A172 (cell line): ENCODE data around the gene CTNNA3. TPM values are rescaled to one million over a fixed set of nuclear protein-coding genes. Genes with fewer than 3 reads are reported as not detected.
A peak's percentile ranks its signal among the peaks of the same experiment; 100 is the strongest.
"Not testable (repeated sequence)": the region's sequence is repeated elsewhere in the genome, so short reads cannot be mapped to it uniquely, and the experiment has no call there.

ENCODE experiments used
- DNase-seq: peaks from one replicate; pipeline ENCODE4 v3.0.0-alpha.2; 2015; ENCODE audit warnings: low spot score
- total RNA-seq: library from RNA; depleted of rRNA; stranded (reverse); fragments of >200 nt; shearing (Covaris generic); gene quantifications from 2 replicates; pipeline ENCODE4 v1.2.3, GENCODE V29; 2014

The CTNNA3 gene
- total RNA-seq, 1 experiment from 2014 or later, result not detected

DNA sequence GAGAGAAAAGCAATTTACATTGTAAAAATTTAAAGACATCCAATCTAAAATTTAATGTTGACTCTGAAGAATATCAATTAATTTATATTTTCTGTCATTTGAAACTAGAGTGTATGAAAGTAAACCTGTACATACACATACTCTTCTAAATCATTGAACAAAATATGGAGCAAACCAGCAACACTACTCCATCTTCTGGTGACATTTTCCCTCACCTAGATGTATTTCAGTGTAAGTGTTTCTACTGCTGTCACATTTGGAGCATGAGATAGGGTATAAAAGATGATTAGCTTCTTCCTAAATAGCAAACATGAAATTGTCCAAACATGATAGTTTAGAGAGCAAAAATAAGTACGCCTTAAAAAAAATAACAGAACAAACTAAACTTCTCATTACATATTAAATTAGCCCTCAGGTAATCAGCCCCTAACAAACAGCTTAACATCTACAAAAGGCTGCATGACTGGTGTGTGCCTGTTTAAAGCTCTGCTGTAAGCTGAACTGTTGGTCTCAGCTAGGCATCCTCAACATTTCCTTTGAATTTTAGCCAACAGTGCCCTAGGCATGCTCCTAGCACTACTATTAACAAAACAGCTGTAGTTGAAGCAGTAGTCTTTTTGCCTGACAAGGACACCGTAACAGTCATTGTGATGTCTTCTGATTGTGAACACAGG, 189.8 kb downstream of the CTNNA3 start:
- peak; percentile 6 for DNase-seq

DNA sequence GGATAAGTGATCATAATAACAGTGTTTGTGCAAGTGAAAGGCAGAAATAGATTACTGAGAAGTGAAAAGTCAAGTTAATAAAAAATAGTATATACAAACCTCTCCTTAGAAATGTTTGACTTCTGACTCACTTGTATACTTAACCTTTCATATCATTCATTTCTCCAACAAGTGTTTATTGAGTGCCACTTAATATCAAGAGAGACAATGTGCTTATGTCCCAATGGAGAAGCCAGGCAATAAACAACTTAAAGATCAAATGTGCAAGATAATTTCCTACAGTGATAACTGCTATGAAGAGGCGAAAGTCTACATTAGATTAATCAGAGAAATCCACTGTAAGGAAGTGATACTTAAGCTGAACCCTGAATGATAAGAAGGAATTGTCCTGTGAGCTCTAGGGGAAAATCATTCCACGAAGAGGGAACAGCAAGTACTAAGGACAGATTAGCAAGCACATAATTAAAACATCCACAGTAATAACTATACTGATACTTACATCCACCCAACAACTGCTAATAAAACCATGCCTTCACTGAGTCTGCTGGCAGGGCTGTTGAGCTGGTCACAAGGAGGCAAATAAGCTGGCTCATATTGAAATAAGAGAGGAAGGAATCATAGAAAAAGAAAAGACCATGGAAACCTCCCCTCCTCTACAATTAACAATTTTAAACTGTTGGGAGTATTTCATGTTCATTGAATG, 203.5 kb downstream of the CTNNA3 start:
- DNase-seq, result peak; percentile 31

DNA sequence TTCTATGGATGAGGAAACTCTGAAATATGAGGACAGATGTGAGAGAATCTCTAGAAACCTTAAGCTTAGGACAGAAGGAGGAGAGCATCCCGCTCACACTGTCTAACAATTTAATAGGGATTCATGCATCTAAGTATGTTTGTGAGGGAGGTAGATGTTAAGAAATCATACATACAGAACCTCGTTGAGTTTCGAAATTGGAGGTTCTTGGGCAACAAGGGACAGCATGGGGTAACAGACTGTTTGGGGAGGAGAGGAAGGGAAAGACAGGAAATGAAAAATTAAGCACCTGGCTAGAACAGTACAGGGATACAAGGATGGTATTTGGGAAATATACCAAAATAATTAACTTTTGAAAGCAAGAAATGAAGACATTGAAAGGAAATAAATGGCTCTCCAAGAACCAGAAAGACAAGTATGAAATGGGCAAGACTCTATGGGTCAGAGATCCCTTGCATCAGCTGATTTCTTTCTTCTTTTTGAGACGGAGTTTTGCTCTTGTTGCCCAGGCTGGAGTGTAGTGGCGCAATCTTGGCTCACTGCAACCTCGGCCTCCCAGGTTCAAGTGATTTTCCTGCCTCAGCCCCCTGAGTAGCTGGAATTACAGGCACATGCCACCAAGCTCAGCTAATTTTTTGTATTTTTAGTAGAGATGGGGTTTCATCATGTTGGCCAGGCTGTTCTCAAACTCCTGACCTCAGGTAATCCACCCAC, 207.9 kb downstream of the CTNNA3 start:
- DNase-seq, result no peak

DNA sequence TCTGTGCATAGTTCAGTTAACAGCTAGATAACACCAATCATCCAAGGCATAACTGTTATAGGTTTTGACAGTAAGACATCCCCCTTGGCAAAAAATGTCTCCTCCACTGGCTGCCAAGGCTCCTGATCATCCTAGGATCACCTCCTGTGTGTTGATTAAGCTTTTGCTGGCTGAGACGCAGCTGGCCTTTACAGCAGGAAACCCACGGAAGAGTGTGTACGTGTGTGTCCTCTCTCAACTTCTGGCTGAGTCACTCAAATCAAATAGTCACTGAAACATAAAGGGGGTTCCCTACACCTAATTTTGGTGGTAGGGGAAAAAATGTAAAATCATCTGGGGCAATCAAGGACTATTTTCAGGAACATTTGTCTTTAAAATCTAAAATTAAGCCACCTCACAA, 208.8 kb downstream of the CTNNA3 start:
- no peak for DNase-seq

DNA sequence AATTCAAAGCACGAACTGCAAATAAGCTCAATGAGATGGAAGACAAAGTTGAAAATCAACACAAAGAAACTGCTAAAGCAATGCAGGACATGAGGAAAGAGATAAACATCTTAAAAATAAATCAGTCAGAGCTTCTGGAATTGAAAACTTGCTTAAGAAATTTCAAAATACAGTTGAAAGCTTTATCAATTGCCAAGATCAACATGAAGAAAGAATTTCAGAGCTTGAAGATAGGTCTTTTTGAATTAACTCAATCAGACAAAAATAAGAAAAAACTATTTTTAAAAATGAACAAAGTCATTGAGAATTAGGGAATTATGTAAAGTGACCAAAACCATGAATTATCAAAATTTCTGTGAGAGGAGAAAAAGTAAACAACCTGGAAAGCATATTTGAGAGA, 218.1 kb downstream of the CTNNA3 start:
- DNase-seq, result no peak

DNA sequence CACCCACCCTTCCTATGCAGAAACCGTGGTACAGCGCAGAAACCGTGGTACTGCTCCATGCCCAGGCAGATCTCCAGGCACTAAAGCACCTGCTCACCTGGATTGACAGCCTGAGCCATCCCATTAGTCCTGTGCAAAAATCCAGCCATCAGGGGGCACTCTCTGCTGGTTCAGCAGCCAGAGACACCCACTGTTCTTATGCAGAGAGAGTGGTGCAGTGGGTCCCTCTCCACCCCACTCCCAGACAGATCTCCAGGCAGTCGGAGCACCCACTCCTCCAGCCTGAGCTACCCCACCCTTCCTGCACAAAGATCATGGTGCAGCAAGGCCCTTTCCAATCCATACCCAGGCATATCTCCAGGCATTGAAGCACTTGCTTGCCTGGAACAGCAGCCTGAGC, 219.8 kb downstream of the CTNNA3 start:
- no peak for DNase-seq

DNA sequence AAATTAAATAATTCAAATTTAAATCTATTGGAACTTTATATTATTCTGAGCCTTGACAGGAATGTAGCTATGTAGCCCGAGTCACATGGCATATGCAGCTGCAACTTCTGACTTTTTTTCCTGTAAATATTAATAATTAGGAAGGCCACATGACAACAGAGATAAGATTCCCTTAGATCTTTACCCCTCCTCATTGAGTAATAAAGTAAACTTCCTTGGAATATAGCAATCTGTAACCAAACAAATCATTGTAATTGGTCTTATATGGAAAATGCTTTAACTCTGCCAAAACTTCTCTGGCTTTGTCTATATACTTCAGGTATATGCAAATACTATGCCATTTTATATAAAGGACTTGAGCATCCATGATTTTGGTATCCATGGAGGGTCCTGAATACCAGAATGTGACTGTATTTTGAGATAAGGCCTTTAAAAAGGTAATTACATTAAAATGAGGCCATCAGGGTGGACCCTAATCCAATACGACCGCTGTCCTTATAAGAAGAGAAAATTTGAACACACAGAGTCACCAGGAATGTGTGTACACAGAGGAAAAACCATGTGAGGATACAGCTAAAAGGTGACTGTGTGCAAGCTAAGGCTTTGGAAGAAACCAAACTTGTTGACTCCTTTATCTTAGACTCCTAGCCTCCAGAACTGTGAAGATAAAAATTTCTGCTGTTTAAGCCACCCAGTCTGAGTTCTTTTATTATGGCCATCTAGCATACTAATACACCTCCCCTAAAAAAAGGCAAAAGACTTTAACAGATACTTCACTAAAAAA, 222.0 kb downstream of the CTNNA3 start:
- no peak for DNase-seq

DNA sequence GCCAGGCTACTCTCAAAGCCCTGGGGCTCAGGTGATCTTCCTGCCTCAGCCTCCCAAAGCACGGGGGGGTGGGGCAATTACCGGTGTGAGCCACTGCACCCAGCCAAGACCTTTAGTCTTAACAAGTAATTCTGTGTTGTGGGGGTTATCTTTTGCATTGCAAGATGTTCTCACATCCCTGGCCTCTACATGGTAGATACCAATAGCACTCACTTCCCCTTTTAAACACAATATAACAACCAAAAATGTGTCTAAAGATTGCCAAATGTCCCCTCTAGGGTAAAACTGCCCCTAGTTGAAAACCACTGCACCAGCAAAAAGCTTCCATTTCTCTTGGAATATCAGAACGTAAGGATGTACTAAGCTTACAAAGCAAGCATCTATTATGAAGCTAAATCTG, 225.0 kb downstream of the CTNNA3 start:
- DNase-seq, result no peak

DNA sequence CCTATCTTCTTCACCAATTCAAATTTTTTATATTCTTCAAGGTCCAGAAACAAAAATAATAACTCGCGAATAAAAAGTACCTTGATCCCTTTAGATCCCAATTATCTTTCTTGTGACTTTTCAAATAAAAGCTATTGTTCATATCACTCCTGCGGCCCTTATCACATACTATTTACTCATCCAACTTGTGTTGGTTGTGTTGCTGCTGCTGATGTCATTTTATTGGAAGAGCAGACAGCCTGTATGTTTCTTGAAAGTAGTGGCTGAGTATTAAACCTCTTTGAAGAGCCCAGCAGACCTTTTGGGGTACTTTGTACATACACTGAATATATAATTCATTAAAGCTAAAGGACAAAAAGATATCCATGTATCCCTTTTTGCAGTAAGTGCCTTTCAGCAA, 231.7 kb downstream of the CTNNA3 start:
- no peak for DNase-seq

DNA sequence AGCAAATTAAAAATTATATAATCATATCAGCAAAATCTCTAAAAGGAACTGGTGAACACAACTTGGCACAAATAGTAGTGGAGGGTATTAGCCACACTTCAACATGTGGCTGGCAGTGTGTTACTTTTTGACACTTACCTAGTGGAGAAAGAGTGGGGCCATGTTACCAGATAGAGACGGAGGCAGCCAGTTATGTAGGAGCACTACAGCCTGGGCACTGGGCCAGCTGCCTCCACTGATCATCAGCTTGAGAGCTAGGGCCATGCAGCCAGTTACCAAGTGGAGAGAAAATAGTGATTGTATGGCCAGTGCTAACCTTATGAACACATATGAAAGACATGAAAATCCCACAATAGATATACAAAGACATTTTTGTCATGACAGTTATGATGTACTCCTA, 243.1 kb downstream of the CTNNA3 start:
- DNase-seq, result no peak

DNA sequence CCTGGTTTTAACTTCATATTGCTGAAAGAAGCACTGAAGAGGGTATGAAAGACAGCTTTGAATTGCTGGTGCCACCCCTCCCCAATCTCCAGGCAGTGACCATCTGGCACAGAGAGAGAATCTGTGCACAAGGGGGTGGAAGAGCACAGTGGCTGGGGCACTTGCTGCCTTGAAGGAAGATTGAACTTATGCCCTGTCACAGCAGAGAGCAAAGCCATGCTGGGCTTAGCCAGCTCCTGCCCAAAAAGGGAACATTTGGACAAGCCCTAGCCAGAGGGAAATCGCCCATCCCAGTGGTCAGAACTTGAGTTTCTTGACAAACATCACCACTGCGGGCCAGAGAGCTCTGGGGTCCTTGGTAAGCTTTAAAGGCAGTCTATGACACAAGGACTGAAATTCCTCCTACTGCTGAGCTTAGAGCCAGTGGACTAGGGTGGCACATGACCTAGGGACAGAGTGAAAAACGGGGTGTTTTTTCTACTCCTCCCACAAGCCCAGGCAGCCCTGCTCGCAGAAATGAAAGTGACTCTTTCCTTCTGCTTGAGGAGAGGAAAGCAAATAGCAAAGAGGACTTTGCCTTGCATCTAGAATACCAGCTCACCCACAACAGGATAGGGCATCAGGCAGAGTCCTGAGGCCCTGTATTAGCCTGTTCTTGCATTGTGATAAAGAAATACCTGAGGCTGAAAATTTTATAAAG, 257.2 kb downstream of the CTNNA3 start:
- no peak for DNase-seq

DNA sequence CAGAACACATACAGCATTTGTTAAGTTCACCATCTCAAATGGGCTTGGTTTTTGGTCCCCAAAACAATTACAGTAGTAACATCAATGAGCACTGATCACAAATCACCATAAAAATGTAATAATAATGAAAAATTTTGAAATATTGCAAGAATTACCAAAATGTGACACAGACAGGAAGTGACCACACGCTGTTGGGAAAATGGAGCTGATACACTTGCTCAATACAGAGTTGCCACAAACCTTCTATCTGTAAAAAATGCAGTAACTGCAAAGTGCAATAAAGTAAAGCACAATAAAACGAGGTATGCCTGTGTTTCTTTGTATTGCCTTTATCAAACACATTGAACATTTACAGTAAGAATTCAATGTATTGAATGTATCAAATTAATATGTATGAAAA, 262.7 kb downstream of the CTNNA3 start:
- no peak for DNase-seq

DNA sequence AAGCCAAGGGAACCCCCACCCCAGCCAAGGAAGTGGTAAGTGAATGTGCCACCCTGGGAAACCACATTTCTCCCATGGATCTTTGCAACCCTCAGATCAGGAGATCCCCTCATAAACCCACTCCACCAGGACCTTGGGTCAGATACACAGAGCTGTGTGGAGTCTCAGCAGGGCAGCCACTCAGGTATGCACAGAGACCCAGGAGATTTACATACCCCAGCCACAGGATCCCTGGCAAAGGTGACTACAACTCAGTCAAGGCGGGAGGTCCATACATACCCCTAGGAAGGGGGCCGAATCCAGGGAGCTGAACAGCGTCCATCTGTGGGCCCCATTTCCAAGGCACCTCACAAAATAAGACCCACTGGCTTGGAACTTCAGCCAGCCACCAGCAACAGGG, 293.4 kb downstream of the CTNNA3 start:
- no peak for DNase-seq

DNA sequence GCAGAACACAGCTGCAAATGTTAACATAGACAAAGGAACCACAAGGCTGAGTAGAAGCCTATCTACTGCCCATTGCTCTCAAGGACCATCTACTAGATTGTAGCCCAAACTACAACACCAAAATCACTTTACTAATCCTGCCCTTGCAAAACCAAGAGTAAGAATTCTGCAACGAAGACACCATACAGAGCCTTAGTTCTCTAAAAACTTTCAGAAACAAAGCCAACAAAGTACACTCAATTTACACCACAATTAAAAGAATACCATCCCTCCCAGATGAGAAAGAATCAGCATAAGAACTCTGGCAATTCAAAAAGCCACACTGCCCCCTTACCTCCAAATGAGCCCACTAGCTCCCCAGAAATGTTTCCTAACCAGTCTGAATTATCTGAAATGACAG, 294.3 kb downstream of the CTNNA3 start:
- DNase-seq, result no peak

DNA sequence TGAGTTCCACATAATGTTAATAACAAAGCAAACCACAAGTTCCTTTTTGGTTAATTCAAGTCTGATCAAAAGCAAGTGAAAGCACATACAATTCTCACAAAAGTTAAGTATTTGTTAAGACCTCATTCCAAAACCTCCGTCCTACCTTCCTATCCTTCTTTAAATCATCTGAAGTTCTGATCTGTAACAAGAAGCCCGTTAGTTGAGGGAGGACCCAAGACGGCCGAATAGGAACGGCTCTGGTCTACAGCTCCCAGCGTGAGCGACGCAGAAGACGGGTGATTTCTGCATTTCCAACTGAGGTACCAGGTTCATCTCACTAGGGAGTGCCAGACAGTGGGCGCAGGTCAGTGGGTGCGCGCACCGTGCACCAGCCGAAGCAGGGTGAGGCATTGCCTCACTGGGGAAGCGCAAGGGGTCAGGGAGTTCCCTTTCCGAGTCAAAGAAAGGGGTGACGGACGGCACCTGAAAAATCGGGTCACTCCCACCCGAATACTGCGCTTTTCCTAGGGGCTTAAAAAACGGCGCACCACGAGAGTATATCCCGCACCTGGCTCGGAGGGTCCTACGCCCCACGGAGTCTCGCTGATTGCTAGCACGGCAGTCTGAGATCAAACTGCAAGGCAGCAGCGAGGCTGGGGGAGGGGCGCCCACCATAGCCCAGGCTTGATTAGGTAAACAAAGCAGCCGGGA, 309.0 kb downstream of the CTNNA3 start:
- not testable (repeated sequence) for DNase-seq

DNA sequence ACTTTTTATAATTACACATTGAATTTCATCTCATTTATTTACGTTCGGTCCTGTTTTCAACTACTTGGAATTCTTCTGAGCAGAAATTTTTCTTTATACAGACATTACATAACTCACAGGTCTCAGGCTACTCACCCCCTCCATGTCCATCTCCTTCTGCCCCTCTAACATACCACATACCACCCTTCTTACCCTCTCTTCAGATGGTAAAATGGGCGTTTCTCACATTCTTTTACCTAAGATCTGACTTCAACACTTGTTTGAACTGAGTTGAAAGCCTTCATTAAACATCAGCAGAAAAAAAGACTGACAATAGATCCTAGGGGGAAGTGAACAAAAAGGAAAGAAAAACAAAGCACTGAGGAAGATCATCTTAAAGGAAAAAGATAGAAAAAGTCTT, 309.7 kb downstream of the CTNNA3 start:
- no peak for DNase-seq

DNA sequence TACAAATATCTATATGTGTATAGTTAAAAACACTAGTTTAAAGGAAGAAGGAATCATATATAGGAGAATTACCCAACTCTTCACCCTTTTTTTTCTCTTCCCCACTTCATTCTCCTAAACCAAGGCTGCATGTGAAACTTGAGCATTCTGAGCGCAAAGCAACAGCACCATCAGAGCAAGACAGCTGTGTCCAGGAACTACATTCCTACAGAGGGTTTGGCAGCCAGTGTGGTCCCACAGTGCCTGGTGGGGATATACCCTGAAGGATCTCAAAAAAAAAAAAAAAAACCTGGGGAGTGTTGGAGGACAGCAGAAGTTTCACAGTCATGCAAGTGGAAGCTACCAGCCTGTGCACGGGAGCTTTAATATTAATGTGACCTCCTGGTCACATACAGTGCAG, 310.4 kb downstream of the CTNNA3 start:
- DNase-seq, result no peak

DNA sequence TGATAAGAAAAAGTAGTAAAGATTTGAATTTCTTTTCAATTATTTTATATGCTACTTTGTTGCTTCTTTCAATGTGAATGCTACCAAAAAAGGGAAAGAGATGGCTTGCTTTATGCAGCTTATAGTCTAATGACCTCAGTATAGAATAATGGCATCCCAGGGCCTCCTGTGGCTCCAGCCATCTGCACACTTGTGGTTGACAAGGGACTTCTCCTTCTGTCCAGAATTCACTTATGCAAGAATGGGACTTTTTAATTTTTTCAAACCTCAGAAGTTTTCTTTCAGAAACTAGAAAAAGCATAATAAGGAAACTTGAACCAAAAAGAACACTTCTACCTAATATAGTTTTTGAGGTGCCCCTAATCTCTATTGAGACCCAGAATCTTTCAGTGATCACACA, 310.9 kb downstream of the CTNNA3 start:
- no peak for DNase-seq

DNA sequence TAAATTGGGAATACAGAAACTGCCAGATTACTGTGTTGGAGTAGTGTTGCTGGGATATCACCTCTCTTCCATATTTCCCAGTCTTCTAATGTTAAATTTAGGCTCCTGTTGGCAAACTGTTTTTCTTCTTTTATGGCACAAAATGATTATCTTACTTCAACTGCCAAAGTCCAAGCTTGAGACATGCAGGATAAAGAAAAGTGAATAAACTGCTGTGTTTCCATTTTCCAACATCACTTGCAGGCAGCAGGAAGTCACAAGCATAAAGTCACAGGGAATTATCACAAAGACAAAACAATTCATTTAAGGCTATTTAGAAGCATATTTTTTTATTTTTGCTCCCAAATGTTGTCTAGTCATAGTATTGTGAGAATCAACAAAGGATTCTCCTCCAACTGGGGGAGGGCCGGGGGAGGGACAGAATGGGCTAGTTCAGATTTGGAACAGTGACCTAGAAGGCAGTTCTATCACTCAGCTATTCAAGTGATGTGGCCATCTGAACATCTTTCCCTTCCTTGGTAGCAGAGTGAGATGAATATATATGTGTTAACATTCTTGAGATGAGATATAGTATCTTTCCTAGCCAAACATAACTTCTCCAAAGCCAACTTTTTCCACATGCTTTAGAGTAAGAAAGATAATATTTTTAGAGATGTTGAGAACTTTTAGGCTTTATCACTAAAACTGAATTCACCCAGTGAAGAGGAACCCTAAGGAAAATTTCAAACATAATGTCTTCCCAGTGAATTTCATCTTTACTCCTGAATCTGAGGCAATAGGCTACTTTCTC, 364.7 kb downstream of the CTNNA3 start:
- DNase-seq, result no peak
